Stimulated activated CD8-positive, alpha-beta memory T cell treated with anti-CD3 and anti-CD28 coated beads, Interleukin-7, amount 100 ng/mL, for 1 hour (primary cell): ENCODE results near the gene POC1B.

Source experiments
- DNase-seq, 2 donors: peaks; one replicate each; pipeline ENCODE4 v3.0.0-alpha.2; 2020; ENCODE audit warnings: low read depth in 2 of 2

POC1B gene

GRCh38 chr12:89421092-89421835 lies 104.6 kb downstream of the POC1B start:
- DNase-seq, result no peak

GRCh38 chr12:89418228-89418910 lies 107.5 kb downstream of the POC1B start:
- no peak for DNase-seq

GRCh38 chr12:89417246-89417977 lies 108.4 kb downstream of the POC1B start:
- no peak for DNase-seq

- DNase-seq, result no peak
Measured at GRCh38 chr12:89416049-89416792, 109.6 kb downstream of the POC1B start.

GRCh38 chr12:89414851-89415250 lies 111.0 kb downstream of the POC1B start:
- no peak for DNase-seq

- no peak for DNase-seq
Measured at GRCh38 chr12:89414322-89414721, 111.5 kb downstream of the POC1B start.

GRCh38 chr12:89413234-89413633 lies 112.6 kb downstream of the POC1B start:
- DNase-seq, result no peak

GRCh38 chr12:89412665-89413064 lies 113.2 kb downstream of the POC1B start:
- DNase-seq, result no peak

GRCh38 chr12:89411846-89412245 lies 114.0 kb downstream of the POC1B start:
- DNase-seq, result no peak

GRCh38 chr12:89411234-89411633 lies 114.6 kb downstream of the POC1B start:
- no peak for DNase-seq

GRCh38 chr12:89405626-89406345 lies 120.1 kb downstream of the POC1B start:
- no peak for DNase-seq

GRCh38 chr12:89401433-89402058 lies 124.3 kb downstream of the POC1B start:
- DNase-seq, result no peak

- no peak for DNase-seq
Measured at GRCh38 chr12:89400415-89400814, 125.4 kb downstream of the POC1B start.

- no peak for DNase-seq
Measured at GRCh38 chr12:89395712-89396111, 130.1 kb downstream of the POC1B start.

GRCh38 chr12:89393551-89394121 lies 132.2 kb downstream of the POC1B start:
- no peak for DNase-seq

- DNase-seq, result no peak
Measured at GRCh38 chr12:89392391-89392790, 133.5 kb downstream of the POC1B start.

- DNase-seq, result no peak
Measured at GRCh38 chr12:89391726-89392336, 134.0 kb downstream of the POC1B start.

GRCh38 chr12:89390802-89391673 lies 134.8 kb downstream of the POC1B start:
- no peak for DNase-seq
